Astrocyte of the spinal cord (primary cell): ENCODE results near the gene RAD23A.
"Not testable (repeated sequence)": the region's sequence is repeated elsewhere in the genome, so short reads cannot be mapped to it uniquely, and the experiment has no call there.

Experiments
- DNase-seq: peaks from one replicate; pipeline ENCODE4 v3.0.0; 2011; ENCODE audit warnings: low read depth, low spot score
- H3K4me3 ChIP-seq: 2 replicates; pipeline ENCODE4 v1.5.1; 2011; ENCODE audit warnings: low read depth, mild to moderate bottlenecking, low read length, moderate library complexity
- CTCF ChIP-seq: IDR thresholded peaks from 2 replicates; pipeline ENCODE4 v1.5.1; 2012; ENCODE audit warnings: low read depth, mild to moderate bottlenecking, low read length, inconsistent platforms
- in situ Hi-C: cut with HindIII; loops from 2 replicates; pipeline ENCODE4 v1.10.0; 2017; ENCODE audit warnings: low sequenced_read_pairs

RAD23A gene

DNA sequence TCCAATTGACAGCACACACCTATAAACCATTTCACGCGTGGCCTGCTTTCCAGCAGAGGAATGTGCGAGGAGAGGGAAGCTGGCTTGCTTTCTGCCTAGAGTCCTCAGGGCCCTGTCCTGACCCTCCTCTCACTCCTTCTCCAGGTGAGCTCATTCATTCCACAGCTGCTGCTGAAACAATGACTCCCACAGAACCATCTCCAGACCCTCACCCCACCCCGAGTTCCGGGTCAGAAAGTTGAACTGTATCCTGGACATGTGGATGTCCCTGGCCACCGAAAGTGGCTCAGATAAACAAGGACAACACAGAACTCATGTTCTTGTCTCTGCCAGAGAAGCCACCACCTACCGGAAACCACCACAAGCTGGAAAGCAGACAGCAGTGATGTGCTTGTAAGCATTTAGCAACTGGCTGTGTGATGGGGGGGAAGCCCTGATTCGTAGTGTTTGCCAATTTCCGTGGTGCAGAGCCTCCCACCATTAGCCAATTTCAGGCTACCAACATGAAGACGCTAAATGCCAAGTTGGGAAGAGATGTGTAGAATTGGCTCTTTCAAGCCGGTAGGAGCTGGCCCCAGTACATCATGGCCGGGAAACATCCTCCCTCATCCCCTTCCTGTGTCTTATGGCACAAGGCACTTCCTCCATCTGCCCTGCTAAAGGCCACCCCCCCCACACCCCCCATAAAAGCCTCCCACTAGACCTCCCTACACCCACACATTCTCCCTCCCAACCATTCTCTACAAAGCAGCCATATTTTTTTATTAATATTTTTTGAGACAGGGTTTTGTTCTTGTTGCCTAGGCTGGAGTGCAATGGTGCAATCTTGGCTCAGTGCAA, 31.6 kb upstream of the RAD23A start:
- no peak for DNase-seq
- in situ Hi-C loops = no loop called here
- H3K4me3 ChIP-seq = no peak overlapping the region
- TF ChIP-seq CTCF = no peak

GRCh38 chr19:12915860-12916259, 29.8 kb upstream of the RAD23A start:
- in situ Hi-C loops, H3K4me3 ChIP-seq, DNase-seq: not testable (repeated sequence)

GRCh38 chr19:12918253-12918652, 27.4 kb upstream of the RAD23A start:
- DNase-seq = no peak
- in situ Hi-C loops = no loop called here
- H3K4me3 ChIP-seq = no peak overlapping the region
- no peak for TF ChIP-seq CTCF

- no peak for TF ChIP-seq CTCF
- in situ Hi-C loops = no loop called here
- DNase-seq = no peak
- H3K4me3 ChIP-seq = no peak overlapping the region
These were observed 24.6 kb upstream of the RAD23A start for GRCh38 chr19:12921047-12921446.

GRCh38 chr19:12922959-12923358, 22.7 kb upstream of the RAD23A start:
- no peak overlapping the region for H3K4me3 ChIP-seq
- no peak for DNase-seq

GRCh38 chr19:12924621-12925310, 20.9 kb upstream of the RAD23A start:
- H3K4me3 ChIP-seq = no peak overlapping the region
- no peak for DNase-seq
- TF ChIP-seq CTCF = no peak
- in situ Hi-C loops = no loop called here

More at GRCh38 chr19:12922959-12923358, 22.7 kb upstream of the RAD23A start:
- in situ Hi-C loops = no loop called here
- no peak for TF ChIP-seq CTCF
